NT2/D1 (cell line): ENCODE results near the gene LKAAEAR1.

Source experiments
- DNase-seq: peaks from one replicate; pipeline ENCODE4 v3.0.0-alpha.2; 2011; ENCODE audit warnings: low read depth, low spot score
- H3K27me3 ChIP-seq: 2 replicates; pipeline ENCODE4 v1.6.0; 2011; ENCODE audit warnings: mild to moderate bottlenecking; ENCODE audit not compliant: insufficient read length, insufficient read depth
- H3K36me3 ChIP-seq: 2 replicates; pipeline ENCODE4 v1.6.1; 2011; ENCODE audit warnings: mild to moderate bottlenecking, low read length, mixed read lengths; ENCODE audit not compliant: insufficient read depth, insufficient read length
- H3K4me1 ChIP-seq: 2 replicates; pipeline ENCODE4 v1.5.1; 2011; ENCODE audit not compliant: insufficient read depth, insufficient read length
- H3K4me3 ChIP-seq: 2 replicates; pipeline ENCODE4 v1.5.1; 2011; ENCODE audit warnings: low read depth; ENCODE audit not compliant: insufficient read length
- H3K9ac ChIP-seq: 2 replicates; pipeline ENCODE4 v1.6.0; 2011; ENCODE audit warnings: low read depth; ENCODE audit not compliant: insufficient read length
- H3K9me3 ChIP-seq: 2 replicates; pipeline ENCODE4 v1.5.1; 2011; ENCODE audit warnings: mild to moderate bottlenecking, low read length; ENCODE audit not compliant: insufficient read depth
- SUZ12 ChIP-seq: IDR thresholded peaks from 2 replicates; pipeline ENCODE4 v1.6.1; 2011; ENCODE audit not compliant: insufficient read length, insufficient read depth; ENCODE audit errors: extremely low read depth
- YY1 ChIP-seq: IDR thresholded peaks from 2 replicates; pipeline ENCODE4 v1.6.1; 2011; ENCODE audit not compliant: insufficient read length, insufficient read depth
- ZNF274 ChIP-seq: IDR thresholded peaks from 2 replicates; pipeline ENCODE4 v1.6.1; 2011; ENCODE audit warnings: mild to moderate bottlenecking, low read depth, low read length

The LKAAEAR1 gene

DNA sequence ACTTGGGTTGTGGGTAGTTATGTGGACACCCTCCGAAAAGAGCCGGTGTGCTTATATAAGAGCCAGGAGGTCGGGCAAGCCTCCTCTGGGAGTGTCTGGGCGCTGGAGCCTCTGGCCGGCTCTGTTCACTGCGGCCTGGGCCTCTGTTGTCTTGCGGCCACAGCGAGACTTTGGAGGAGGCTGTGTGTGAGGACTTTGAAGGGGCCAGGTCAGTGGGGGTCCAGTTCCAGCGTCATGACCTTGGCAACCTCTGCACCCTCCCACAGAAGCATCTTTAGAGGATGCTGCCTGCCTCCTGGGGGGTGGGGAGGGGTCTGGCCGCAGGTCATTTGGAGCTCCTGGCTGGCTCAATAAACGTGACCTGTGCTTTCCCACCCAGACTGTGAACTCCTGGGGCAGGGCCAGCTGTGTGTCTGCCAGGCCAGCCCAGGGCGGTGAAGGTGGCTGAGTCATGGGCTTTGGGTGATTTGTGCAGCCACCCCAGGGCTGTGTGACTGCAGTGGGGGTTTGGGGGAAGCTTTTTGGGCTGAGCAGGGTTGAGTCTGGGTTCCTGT, 20.0 kb downstream of the LKAAEAR1 start:
- no peaks in the 10 kb centered on the region for H3K36me3 ChIP-seq
- peak overlapping the region; percentile 96 for H3K9ac ChIP-seq
- no peak for TF ChIP-seq YY1
- no peak for TF ChIP-seq SUZ12
- TF ChIP-seq ZNF274 = no peak
- H3K4me1 ChIP-seq = peaks cover 40% of the 10 kb centered on the region
- no peaks in the 10 kb centered on the region for H3K27me3 ChIP-seq
- no peaks in the 10 kb centered on the region for H3K9me3 ChIP-seq
- DNase-seq = no peak
- H3K4me3 ChIP-seq = peak overlapping the region; percentile 88

DNA sequence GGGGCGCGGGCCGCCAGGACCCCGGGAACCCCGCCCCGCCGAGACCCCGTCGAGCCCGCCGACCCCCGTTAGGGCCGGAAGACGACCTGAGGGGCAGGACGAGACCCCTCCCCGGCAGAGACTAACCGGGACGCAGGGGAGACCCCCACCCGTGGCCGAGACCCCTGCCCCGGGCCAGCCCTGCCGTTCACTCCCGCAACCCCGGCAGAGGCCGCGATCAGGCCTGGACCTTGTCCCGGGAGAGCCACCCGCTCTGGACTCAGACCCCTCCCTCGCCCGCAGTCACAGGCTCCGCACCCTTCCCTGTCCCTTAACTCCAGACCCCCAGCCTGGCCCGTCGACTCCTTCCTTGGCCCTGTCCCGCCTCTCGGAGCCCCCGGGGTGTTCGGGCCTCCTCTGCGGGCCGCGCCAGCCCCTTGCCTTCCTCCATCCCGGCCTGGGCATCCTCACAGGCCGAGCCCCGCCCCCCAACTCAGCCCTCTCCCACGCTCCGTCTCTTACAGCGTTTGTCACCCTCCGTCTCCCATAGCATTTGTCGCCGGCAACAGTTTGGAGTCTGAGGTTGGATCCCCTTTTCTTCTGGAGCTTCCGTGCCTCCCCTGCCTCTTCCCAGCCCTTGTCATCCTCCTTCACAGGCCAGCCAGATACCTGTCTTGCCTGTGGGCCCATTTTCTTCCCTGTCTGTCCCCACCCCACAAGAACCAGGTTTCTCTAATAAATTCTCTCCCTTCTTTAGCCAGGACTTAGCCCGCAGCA, 20.6 kb downstream of the LKAAEAR1 start:
- H3K4me1 ChIP-seq = peaks cover 35% of the 10 kb centered on the region

DNA sequence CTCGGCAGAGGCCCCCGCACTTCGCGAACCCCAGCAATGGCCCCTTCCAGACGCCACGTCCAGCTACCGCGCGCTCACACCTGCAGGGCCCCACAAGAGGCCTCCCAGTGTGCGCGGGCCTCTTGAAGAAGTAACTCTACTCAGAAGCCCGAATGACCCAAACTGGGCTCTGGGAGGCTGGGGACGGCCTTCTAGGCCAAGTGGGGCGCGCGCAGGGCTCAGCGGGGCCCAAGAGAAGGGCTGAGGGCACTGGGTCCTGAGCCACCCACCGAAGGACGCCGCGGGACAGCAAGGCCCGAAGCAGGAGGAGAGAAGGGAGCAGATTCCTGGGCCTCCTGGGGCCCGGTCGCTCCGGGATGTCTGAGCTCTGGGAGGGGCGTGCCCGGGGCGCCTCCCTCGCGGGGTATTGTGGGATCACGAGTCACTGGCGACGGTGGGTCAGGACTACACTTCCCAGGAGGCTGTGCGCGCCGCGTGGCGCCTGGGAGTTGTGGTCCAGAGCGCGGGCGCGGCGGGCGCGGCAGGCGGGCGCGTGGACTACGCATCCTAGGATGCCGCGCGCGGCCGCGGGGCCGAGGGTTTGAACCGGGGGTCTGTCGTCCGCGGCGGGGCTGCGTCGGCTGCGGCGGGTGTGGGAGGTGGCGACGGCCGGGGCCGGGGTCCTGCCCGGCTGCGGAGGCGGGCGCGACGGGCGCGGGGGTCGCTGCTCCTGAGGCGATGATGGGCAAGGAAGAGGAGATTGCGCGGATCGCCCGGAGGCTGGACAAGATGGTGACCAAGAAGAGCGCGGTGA, 21.4 kb downstream of the LKAAEAR1 start, which contains the start of gene TCEA2:
Gene TCEA2 (plus strand): TSS at position 603 of the 793 bp plus-strand sequence. CDS start 115 bp downstream, at position 718.
- no peak for TF ChIP-seq SUZ12
- Histone ChIP-seq H3K36me3 (no peaks in the 10 kb centered on the region), H3K9me3 (no peaks in the 10 kb centered on the region), H3K27me3 (no peaks in the 10 kb centered on the region), H3K4me3 (peak within 1 kb of the TSS; percentile 88), H3K9ac (peak within 1 kb of the TSS; percentile 96), H3K4me1 (peaks cover 36% of the 10 kb centered on the region)
- peak; percentile 88 for DNase-seq

More for the DNA sequence above, 20.6 kb downstream of the LKAAEAR1 start:
- TF ChIP-seq YY1 = no peak
- TF ChIP-seq SUZ12 = no peak
- no peak for TF ChIP-seq ZNF274
- no peak for DNase-seq
- peak overlapping the region; percentile 88 for H3K4me3 ChIP-seq
- H3K36me3 ChIP-seq = no peaks in the 10 kb centered on the region
- no peaks in the 10 kb centered on the region for H3K27me3 ChIP-seq
- no peaks in the 10 kb centered on the region for H3K9me3 ChIP-seq
- peak overlapping the region; percentile 96 for H3K9ac ChIP-seq

DNA sequence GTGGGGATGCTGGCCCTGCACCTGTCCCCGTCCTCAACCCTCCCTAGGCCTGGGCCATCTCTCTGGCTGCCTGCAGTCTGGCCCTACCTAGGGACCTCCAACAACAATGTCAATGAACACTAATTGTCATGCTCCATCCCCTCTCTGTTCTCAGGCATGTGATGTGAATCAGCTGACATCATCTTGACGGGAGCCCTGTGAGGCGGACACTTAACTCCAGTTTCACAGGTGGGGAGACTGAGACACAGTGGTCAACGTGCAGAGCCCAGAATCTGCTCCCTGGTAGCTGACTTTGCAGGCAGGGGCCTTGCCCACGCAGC, 22.0 kb downstream of the LKAAEAR1 start:
- no peaks in the 10 kb centered on the region for H3K27me3 ChIP-seq
- H3K9me3 ChIP-seq = no peaks in the 10 kb centered on the region
- peak overlapping the region; percentile 86 for H3K9ac ChIP-seq
- H3K36me3 ChIP-seq = no peaks in the 10 kb centered on the region
- no peak for DNase-seq
- peaks cover 34% of the 10 kb centered on the region for H3K4me1 ChIP-seq
- H3K4me3 ChIP-seq = peak overlapping the region; percentile 88
- no peak for TF ChIP-seq YY1
- no peak for TF ChIP-seq SUZ12
- TF ChIP-seq ZNF274 = no peak

DNA sequence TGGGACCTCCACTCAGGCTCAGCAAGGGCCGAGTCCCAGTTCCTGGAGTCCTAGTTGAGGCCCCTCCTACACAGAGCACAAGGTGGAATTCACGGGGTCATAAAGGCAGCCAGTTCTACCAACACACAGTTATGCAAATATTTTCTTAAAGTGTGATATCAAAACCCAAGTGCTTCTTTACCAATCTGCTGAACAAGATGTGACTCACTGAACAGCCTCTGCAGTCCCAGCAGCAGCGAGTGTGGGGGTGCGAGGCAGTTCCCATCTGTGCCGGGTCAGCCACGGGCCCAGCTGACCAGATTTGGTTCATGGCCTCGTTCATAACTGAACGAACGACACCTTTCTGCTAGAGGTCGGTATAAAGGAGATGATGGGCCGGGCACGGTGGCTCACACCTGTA, 25.7 kb downstream of the LKAAEAR1 start:
- H3K9me3 ChIP-seq = no peaks in the 10 kb centered on the region
- peak overlapping the region; percentile 32 for H3K9ac ChIP-seq
- TF ChIP-seq YY1 (no peak), SUZ12 (no peak)
- H3K4me3 ChIP-seq = no peak overlapping the region
- peaks cover 42% of the 10 kb centered on the region for H3K4me1 ChIP-seq
- H3K27me3 ChIP-seq = no peaks in the 10 kb centered on the region
- H3K36me3 ChIP-seq = no peaks in the 10 kb centered on the region
- no peak for DNase-seq

- Histone ChIP-seq H3K36me3 (no peaks in the 10 kb centered on the region), H3K9me3 (no peaks in the 10 kb centered on the region), H3K4me3 (no peak overlapping the region), H3K27me3 (no peaks in the 10 kb centered on the region), H3K4me1 (peaks cover 48% of the 10 kb centered on the region), H3K9ac (peak overlapping the region; percentile 38)
- DNase-seq = peak; percentile 68
- TF ChIP-seq YY1 = no peak
Observed at GRCh38 chr20:64057628-64058498, 26.3 kb downstream of the LKAAEAR1 start.
